DOHH2 (cell line): ENCODE data around the gene KRTAP10-3.

Experiments used
- CTCF ChIP-seq: fragments of 200-600 bp; sonication (generic); IDR thresholded peaks from one replicate; pipeline ENCODE4 v1.5.1; 2014; ENCODE audit warnings: antibody characterized with exemption, mild to moderate bottlenecking, low read depth, low read length; ENCODE audit not compliant: poor library complexity, severe bottlenecking
- EZH2phosphoT487 ChIP-seq: fragments of 200-600 bp; sonication (generic); IDR thresholded peaks from 2 replicates; pipeline ENCODE4 v1.6.1; 2017; ENCODE audit warnings: borderline replicate concordance, mild to moderate bottlenecking, antibody characterized with exemption, low read length, moderate library complexity, mixed read lengths

GRCh38 chr21:44567481-44568171 lies 9.0 kb upstream of the KRTAP10-3 start:
- TF ChIP-seq CTCF (no peak), EZH2phosphoT487 (no peak)
